Dermis blood vessel endothelial cell (primary cell): ENCODE data around the gene EXOSC2. TPM values are rescaled to one million over a fixed set of nuclear protein-coding genes. Genes with fewer than 3 reads are reported as not detected.

Experiments
- DNase-seq: peaks from one replicate; pipeline ENCODE4 v3.0.0; 2010
- total RNA-seq: library from RNA; depleted of rRNA; stranded (reverse); fragments of >200 nt; gene quantifications from 2 replicates; pipeline ENCODE4 v1.2.3, GENCODE V29; 2014

Gene EXOSC2, protein sequence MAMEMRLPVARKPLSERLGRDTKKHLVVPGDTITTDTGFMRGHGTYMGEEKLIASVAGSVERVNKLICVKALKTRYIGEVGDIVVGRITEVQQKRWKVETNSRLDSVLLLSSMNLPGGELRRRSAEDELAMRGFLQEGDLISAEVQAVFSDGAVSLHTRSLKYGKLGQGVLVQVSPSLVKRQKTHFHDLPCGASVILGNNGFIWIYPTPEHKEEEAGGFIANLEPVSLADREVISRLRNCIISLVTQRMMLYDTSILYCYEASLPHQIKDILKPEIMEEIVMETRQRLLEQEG
- total RNA-seq, result 31.9 and 33.5 TPM in 2 replicates

DNA sequence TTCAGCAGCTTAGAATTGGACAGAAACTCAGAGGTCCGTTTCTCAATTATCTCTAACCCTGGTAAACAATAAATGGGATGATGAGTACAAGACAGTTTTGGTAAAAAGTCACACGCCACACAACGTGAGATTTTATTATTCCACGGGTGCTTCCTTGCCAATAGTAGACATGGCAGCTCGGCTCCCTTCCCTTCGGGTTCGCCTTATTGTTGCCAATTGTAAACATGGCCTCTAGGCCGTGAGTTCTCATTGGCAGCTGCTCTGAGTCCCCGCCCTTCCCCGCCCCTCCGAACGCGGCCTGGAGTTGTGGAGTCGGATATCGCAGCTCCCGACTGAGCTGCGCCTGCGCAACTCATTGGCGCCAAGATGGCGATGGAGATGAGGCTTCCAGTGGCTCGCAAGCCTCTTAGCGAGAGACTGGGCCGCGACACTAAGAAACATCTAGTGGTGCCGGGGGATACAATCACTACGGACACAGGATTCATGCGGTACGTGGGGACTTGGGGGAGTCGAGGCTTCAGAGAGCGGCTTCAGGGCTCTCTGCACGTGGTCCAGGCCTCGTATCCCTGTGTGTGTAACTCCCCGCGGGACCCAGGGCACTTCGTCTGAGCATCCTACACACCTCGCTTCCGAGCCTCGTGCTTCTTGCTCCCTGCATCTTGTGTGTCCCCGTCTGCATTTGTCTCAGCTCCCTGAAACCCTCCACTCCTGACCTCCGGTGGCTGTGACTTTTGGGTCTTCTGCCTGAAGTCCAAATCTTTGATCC is at the start of gene EXOSC2:
TSS of gene EXOSC2 (plus strand) at position 355 of the 766 bp plus-strand sequence. CDS start at position 367, 12 bp downstream.
- peak; percentile 99 for DNase-seq

DNA sequence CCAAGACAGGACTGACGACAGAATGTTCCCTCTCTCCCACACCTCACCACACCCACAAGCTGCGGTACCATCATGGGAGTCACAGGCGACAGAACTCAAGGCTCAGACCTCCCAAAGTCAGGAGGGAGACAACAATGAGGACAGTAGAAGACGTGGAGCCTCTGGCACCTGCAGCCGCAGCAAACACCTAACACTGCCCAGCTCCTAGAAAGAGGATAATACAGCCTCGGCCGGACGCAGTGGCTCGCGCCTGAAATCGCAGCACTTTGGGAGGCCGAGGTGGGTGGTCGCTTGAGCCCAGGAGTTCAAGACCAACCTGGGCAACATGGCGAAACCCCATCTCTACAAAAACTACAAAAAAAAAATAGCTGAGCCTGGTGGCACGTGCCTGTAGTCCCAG is 42.4 kb upstream of the EXOSC2 start:
- DNase-seq, result no peak

DNA sequence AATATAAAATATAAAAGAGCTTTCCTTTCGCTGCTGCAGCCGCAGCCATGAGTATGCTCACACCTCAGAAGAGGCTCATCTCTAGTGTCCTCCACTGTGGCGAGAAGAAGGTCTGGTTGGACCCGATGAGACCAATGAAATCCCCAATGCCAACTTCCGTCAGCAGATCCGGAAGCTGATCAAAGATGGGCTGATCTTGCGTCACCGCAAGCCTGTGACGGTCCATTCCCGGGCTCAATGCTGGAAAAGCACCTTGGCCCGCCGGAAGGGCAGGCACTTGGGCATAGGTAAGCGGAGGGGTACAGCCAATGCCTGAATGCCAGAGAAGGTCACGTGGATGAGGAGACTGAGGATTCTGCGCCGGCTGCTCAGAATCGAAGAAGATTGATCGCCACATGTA is 41.8 kb upstream of the EXOSC2 start:
- no peak for DNase-seq

DNA sequence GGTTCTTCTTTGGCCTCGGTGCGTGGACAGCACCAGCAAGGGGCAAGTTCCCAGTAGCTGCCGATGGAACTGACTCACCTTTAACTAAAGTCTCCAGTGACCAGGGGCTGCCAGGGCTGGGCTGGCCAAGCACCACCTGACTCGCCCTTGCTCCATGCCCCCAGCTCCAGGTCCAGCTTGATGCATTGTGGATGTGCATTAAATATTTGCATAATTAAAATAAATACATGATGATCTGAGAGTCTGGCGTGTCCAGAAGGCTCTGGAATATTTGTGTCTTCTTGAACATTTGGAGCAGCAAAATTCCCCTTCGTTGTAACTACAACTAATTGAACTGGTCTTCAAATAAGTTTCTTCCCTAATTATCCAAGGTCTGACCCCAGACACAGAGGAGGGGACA is 38.7 kb upstream of the EXOSC2 start:
- DNase-seq, result no peak

DNA sequence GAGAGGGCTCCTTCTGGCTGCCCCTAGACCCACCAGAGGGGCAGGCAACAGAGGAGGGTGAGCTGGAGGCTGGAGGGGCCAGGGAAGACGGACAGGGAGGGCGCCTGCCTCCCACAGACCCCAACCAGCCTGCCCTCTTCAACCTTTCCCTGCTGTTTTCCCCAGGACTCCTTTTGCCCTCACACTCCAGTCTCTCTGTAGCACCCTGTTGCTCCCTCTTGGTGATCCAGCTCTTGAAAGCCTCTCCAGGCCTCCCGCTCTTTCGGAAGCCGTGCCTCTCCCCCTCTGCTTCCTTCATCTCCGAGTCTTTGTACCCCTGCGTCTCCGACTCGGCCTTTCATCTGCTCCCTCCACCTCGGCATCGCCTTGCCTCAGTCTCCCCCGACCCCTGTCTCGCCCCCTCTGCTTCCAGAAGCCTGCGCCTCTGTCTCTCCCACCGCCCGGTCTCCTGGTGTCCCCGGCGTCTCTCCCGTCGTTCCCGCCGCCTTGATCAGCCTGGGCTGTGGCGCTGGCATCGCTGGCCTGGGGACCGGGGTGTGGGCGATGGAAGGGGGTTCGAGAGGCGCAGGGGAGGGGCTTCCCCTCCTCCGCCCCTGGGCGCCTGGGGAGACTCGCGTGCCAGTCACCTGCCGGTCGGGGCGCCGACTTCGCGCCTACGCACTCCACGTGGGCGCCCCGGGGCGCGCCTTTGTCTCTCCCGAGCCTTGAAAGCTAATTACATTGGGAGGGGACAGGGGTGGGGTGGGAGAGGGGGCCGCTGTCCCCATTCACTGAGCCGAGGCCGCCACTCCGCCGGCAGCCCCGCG is 34.5 kb upstream of the EXOSC2 start:
- no peak for DNase-seq

DNA sequence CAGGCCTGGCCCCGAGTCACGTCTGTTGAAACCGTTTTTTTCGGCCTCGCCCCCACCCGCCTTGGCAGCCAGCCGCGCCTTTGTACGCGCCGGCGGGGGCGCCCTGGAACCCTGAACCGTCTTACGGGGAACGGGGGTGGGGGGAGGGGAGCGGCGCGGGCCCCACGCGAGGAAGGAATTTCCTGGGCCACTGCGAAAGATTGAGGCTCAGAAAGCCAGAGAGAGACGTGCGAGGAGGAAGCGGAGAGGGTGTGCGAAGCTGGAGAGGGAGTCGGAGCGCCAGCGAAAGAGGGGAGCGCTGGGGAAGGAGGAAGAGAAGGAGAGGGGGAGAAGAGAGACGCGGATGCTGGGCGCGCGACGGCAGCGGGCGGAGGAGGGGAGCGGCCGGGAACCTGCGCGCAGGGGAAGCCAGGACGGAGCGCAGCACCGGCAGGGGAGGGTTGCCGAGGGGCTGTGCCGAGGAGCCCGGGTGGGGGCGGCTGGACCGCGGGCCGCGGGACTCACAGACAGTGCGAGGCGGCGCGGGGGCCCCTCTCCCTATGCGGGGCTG is 33.8 kb upstream of the EXOSC2 start:
- no peak for DNase-seq

DNA sequence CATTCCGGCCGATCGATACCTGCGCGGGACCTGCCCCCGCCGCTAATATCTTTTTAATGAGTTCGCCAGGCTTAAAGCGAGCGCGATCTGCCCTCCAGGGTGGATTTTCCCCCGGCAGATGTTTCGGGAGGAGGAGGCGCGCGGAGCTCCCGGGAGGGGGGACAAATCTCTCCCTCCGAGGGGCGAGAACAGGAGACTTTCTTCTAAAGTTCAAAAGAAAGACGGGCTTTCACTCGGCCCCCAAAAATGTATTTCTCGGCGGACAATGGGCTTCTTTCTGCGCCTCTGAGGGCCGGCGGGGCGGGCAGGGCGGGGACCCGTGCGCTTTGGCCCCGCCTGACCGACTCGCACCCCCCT is 33.3 kb upstream of the EXOSC2 start:
- DNase-seq, result no peak

DNA sequence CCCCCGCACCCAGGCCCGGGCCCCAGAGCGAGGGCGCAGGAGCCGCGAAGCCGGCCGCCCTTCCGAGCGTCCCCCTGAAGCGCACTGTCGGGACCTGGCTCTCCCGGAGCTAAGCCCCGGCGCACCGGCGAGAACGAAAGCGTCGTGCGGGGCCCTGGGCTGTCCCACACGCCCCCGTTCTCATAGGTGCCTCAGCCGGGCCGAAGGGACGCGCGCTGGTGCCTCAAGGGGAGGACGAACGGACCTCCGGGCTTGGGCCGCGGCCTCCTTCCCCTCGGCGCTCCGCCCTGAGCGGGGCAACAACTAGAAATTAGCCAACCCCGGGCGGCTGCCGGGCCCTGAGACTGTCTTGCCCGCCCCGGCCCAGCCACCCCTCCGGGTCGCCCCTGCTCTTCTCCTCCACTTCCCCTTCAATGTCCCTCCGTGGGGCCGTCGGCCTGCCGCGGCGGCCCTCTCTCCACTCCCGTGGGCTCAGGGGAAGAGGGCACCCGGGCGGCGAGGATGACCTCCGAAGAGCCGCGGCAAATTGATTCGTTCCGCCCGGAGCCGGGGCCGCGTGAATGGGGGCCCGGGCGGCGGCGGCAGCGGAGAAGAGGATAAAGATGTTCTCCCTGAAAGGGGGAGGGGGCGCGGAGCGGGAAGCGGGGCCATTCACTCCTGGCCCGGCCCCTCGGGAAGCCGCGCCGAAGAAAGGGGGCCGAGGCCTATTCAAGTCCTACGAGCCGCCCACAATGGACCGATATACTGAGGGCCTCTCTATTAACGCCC is 32.7 kb upstream of the EXOSC2 start:
- DNase-seq, result no peak

DNA sequence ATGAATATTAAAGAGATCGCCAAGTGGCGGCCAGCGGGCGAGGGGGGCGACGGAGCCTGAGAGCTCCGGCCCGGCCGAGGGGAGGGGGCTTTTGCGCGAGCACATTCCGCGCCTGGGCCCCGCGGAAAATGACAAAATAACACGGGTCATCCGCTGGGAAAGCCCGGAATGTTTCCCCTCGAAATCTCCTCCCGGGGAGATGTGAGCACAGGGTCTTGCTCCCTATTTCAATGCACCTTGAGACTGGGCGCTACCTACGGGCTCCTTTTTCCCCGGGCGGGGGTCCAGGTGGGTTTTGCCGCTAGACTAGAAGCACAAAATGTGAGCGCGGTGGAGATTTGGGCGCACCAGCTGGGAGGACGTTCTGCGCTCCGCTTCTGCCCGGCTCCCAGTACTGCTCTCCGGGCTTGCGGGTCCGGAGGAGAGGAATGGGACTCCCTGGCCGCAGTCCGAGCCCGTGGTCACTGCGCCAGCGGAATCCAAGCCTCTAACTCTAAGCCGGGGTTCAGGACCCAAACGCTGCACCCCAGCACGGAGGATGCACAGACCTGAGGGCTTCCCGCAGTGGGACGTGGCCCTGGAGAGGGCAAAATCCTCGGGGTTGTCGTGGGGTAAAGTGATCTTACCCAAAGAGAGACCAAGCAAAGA is 32.0 kb upstream of the EXOSC2 start:
- no peak for DNase-seq

DNA sequence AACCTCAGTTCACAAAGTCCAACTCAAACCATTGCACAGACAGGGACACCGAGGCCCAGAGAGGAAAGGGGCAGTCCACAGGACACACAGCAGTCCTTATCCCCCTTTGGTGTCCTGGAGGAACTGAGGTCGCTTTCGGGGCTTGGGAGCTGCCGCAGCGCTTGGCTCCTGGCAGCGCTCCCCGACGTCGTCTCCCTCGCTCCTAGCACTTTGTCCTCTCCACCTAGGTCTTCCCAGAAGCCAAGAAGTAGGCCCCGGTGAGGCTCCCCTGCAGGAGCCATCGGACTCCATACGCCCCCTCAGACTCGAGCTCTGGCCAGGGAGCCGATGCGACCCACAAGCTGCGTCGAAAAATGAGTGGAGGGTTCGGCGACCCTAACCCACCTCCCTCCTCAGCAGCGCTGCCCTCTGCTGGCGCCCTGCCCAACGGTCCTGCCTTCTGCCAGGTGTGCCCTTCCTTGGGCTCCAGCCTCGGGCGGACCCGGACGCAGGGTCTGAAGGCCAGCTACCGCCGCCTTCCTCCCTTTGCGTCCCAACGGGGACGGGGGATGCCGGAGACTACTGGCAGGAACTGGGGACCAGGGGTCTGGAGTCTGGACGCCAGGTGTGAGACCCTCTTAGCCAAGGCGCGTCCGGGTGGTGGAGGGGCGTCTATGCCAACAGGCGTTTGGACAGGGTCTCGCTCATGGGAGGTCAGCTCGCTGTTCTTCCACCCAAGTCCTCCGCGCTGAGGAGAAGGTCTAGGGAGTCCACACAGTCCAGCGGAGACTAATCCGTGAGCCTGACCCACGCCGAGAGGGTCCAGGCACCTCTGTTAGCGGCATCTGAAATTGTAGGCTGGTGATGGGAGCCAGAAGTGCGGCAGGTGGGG is 31.2 kb upstream of the EXOSC2 start:
- no peak for DNase-seq

DNA sequence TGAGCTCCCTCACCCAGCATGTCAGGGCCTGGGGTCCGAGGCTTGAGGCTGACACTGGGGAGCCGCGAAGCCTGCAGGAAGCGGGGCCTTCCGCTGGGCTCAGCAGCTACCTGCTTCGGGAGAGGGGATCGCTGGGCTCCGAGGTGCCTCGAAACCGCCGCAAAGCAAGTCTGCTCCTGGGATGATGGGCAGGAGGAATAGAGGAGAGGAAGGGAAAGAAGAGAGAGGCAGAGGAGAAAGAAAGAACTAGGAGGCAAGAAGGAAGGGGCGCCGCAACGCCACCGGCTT is 30.7 kb upstream of the EXOSC2 start:
- DNase-seq, result no peak

DNA sequence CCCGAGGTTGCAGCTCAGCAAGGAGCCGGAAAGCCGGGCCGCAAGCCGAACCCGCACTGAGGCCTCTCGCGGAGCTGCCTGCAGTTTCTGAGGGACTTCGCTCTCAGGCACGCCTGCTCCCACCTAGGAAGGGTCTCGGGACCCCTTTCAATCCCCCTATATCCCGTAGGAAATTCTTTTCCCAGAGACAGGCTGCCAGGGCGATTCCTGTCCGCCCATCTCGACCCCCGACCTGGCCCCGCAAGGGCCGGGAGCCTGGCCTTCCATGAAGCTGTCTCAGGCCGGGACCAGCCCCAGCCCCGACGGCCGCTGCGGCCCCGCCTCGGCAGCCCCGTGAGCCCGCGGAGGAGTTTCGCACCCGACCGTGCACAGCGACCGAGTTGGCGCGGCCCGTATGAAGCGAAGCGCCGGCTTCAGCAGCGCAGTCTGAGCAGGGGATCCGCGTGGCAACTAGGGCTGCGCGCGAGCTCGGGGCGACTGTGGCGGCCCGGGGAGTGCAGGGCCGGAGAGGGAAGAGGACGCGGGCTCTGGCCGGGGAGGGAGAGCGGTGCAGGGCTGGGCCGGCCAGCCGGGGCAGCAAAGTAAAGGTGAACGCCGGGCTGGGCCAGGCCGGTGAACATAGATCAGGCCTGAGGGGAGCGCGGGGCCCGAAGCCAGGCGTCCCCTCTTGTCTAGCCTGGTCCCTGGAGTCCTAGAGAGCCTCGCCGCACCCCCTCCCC is 30.2 kb upstream of the EXOSC2 start:
- DNase-seq, result no peak

DNA sequence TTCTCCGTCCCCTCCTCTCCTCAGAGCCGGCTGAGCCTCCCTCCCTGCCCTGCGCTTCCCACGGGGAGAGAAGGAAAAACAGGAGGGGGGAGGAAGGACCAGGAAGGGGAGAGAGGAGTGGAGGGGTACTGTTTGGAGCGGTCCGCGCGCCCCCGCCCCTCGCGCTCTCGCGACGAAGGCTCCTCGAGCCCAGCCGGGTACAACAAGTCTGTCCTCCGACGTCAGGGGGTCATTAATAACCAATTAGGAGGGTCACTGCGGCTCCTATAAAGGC is 29.7 kb upstream of the EXOSC2 start:
- no peak for DNase-seq

DNA sequence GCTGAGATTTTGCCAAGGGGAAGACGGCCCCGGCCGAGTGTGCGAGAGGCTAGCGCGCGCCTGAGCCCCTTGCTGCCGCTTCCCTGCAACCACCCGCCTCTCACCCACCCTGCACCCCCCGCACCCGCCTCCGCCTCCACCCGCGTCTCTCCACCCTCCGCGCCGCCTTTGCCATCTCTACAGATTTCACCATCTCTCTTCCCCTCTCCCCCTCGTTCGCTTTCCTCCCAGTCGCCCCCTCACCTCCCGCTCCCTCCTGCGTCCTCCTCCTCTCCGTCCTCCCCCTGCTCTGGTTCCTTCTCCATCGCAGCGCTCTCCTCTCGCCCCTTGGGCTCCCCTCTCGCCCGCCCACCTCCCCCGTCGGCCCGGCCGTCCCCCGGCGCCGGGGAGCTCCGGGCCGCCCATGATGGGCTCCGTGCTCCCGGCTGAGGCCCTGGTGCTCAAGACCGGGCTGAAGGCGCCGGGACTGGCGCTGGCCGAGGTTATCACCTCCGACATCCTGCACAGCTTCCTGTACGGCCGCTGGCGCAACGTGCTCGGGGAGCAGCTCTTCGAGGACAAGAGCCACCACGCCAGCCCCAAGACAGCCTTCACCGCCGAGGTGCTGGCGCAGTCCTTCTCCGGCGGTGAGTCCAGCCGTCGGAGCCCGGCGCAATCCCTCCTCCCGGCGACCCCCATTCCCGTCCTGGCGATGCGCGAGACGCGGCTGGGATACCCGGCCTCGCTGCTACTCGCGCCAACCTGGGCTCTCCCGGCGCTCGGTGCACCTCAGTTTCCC is 29.1 kb upstream of the EXOSC2 start, which contains the start of gene PRDM12:
TSS of gene PRDM12 (plus strand) at position 344 of the 778 bp plus-strand sequence. CDS start at position 404, 60 bp downstream.
- peak; percentile 25 for DNase-seq

DNA sequence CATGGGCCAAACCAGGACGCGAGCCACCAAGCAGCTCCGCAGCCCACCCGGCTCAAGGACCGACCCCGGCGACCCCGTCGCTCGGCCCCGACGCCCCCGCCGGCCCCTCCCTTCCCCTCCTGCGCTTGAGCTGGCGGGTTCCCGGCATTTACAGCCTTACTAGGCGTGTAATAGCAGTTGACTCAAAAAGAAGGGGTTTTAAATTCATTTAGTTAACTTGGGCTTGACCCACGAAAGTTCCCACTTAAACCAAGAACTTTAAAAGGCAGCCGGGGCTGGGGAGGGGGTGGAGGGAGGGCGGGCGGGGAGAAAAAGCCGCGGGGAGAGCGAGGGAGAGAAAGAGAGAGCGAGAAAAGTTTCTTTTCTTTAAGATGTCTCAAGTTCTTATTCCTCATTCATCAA is 28.6 kb upstream of the EXOSC2 start:
- no peak for DNase-seq

DNA sequence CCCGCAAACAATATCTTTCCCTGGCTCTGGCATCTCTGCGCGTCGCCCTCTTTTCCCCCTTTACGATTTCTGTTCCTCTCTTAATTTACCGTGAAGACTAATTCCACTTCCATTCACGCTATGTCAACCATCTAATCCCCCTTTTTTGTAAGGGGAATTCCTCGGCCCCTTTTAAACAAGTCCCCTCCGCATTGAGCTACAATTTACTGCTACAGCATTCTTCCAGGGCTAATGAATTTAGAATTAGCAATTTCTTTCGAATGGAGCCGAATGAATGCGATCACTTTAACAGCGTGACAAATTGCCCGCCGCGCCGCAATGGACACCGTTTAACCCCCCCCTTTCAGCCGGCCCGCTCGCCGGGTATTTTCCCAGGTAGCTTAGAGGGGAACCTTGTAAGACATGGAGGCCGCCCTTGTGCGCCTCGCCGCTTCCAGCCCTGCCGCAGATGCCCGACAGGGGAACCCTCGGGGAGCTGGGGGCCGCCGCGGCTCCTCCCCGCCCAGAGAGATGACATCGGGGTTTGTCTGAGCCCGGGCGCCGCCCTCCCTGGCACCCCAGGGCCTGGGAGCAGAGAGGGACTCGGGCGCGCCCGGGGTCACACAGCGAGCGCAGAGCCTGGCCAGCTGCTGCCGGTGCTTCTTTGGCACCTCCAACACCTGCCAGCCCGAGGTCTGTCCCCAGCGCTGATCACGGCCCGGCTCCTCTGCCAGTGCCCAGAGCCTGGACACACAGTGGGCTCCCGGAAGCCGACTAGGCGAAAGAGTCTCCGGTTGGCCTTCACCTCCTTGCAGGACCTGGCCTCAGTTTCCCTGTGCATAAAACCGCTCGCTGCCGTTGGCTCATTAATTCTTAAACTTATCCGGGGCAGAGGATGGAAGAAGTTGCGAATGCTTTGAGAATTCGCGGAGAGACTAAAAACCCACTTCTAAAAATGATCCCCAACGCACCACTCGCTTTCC is 27.9 kb upstream of the EXOSC2 start:
- no peak for DNase-seq

DNA sequence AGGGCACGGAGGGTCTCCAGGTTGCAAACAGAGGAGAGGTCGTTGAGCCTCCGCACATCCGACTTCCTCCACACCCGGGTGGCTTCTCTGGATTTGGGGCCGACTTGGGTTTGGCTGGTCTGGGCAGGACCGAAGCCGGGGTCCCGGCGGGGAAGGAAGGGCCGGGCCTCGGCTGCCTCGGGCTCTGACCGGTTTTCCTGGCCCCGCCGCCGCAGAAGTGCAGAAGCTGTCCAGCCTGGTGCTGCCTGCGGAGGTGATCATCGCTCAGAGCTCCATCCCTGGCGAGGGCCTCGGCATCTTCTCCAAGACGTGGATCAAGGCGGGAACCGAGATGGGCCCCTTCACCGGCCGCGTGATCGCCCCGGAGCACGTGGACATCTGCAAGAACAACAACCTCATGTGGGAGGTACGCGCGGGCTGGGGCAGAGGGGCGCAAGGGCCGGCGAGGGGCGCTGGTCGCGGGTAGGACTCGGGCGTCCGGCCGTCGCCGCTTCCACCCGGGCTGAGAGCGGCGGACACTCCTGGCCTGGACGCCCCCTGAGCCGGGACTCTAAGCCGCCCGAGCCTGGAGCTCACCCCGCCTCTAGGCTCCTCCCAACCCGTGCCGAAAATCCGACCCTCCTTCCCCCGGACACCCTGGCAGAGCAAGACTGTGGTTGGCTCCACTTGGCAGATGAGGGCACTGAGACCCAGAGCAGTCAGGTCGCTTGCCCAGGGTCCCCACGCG is 27.0 kb upstream of the EXOSC2 start:
- no peak for DNase-seq

DNA sequence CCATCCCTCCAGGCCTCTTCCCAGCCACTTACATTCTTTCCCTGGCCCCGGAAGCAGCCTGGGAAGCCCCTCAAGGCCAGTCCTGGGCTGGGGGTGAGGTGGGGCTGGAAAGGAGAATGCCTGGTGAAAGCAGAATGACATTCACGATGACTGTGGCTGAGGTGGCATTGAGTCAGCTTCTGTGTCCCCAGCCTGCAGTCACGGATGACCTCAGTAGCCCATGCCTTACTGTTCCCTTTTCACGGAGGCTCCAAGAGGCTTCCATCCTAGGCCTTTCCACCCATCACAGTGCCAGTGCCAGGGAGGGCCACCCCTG is 26.5 kb upstream of the EXOSC2 start:
- DNase-seq, result no peak
